NCI-H146 (cell line): ENCODE results near the gene GALNT9.

Experiments
- DNase-seq: peaks from one replicate; lab custom pipeline; 2025; lab: John Stamatoyannopoulos, UW

Gene GALNT9

GRCh38 chr12:132211326-132211725 is 118.1 kb downstream of the GALNT9 start:
- DNase-seq = no peak

GRCh38 chr12:132210223-132211055 is 119.0 kb downstream of the GALNT9 start:
- no peak for DNase-seq

DNA sequence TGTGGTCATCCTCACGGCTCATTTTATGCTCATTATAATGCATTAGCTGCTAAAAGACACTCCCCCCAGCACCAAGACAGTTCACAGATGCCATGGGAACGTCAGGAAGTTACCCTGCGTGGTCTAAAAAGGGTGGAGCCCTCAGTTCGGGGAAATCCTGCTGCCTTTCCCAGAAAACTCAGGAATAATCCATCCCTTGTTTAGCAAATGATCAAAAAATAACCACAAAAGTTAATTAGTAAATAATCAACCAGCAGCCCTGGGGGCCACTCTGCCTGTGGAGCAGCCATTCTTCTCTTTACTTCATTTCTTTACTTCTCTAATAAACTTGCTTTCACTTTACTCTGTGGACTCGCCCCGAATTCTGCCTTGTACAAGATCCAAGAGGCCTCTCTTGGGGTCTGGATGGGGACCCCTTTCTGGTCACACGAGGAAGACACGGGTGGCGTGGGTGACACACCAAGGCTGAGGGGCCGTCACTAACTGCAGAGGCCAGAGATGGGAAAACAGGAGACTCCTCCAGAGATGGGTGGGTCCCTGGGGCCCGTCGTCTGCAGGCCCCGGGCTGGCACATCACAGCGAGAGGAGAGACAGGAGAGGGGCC is 119.7 kb downstream of the GALNT9 start:
- no peak for DNase-seq

GRCh38 chr12:132208153-132208823 is 121.1 kb downstream of the GALNT9 start:
- no peak for DNase-seq

DNA sequence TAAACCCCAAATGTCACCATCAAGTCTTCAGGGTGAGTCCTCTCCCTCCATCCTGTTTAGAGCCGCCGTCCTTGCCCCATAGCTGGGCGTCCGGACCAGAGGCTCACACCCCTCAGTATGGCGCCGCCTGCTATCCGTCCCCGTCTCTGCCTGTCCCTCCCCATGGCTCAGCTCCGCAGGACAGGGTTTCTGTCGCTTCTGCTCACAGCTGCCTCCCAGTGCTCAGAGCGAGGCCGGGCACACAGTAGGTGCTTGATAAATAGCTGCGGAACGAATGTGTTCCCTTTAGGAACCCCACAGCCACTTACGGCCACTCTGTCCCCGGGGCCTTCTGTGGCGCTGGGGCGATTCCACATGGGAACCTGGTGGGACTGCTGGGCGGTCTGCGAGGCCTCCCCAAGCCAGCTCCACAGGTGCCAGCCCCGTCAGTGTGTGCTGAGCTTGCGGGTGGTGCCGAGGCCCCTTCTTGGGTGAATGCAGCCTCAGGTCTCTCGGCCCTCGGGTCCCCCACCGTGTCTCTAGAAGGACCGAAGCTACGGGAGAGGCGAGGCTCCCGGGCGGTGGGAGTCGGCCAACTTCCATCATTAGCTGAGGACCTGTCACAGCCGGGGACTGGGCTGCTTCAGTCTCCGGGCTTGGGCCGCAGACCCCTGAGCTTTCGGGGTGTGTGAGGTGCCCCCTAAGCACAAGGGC is 122.2 kb downstream of the GALNT9 start:
- no peak for DNase-seq

GRCh38 chr12:132206046-132206434 is 123.3 kb downstream of the GALNT9 start:
- no peak for DNase-seq

DNA sequence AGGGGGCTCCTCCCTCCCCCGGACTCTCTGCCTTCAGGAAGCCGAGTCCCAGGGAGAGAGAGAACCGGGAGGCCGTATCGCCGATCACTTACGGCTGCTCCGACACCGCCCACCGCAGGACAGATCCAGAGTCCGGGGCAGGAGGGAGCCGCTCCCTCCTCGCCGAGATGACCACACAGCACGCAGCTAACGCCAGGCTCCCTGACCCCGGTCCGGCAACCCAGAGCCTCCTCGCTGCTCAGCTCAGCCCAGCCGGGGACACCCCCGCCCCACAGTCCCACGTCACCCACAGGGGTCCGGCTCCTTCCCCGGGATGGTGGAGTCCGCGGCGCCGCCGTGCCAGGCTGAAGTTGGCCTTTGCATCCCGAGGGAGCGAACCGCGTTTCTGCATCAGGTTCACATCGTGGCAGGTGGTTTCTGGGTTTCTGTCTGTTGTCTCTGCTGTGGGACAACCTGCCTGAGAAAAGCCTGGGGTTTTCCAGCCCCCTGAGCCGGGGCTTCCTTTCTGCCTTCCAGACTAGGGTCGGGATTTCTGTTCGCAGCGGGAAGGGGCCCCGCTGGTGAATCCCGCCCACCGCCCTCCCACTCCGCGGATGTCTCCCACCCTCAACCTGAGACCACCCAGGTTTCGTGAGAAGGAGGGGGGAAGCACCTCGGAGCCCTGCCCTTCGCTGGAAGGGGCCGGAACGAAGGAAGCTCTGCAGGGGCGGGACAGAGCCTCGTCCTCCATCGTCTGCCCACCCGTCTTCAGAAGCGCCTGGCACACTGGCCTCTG is 123.9 kb downstream of the GALNT9 start:
- no peak for DNase-seq

DNA sequence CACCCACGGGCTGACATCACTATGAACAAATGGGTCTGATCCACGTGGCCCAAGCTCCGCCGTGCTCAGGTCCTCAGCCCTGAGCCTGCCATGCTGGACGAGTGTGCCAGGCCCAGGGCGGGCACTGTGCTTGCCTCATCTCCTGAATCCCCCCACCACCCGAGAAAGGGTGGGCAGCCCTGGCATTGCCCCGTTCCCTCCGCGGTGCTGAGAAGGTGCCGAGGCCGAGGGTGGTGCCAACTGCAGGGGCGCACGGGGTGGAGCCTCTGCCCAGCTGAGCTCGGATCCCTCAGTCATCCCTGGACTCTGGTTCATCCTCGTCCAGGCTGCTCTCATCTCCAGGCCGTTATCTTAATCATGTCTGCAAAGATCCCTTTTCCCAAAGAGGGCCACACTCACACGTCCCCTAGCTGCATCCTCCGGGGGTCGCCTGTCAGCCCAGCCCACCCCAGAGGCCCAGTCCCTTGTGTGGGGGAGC is 124.6 kb downstream of the GALNT9 start:
- DNase-seq = no peak

DNA sequence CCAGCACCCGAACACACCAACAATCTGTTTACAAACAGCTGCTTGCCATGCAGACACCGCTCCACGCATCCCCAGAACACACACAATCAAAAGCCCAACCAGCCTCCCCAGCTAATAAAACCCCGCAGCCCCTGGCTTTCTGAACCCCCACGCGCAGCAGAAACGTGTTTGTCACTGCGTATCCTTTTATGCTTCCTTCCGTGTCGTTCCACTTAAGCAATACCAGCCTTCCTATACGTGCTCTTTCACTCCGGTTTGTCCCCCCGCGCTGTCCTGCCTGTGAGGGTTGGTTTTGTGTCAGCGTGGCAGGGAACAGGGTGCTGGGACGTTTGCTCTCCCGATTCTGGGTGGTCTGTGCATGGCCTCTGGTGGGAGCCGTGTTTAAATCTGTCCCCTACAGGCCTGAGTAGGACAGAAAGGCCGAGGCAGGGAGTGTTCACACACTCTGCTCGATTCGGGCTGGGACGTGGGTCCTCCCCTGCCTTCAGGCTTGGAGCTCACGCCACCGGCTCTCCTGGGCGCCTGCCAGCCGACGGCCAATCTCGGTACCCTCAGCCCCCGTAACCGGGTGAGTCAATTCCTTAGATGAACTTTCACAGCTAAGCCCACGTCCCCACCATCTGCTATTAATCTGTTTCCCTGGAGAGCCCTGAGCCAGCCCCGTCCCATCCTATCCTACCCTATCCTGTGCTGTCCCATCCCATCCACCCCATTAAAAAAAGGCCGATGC is 125.2 kb downstream of the GALNT9 start:
- DNase-seq = no peak

- no peak for DNase-seq
Measured at GRCh38 chr12:132202929-132203721, 126.3 kb downstream of the GALNT9 start.

- DNase-seq = no peak
Measured at GRCh38 chr12:132201391-132202120, 127.8 kb downstream of the GALNT9 start.

- no peak for DNase-seq
Measured at GRCh38 chr12:132200800-132201199, 128.6 kb downstream of the GALNT9 start.

- no peak for DNase-seq
Measured at GRCh38 chr12:132199526-132200319, 129.7 kb downstream of the GALNT9 start.

DNA sequence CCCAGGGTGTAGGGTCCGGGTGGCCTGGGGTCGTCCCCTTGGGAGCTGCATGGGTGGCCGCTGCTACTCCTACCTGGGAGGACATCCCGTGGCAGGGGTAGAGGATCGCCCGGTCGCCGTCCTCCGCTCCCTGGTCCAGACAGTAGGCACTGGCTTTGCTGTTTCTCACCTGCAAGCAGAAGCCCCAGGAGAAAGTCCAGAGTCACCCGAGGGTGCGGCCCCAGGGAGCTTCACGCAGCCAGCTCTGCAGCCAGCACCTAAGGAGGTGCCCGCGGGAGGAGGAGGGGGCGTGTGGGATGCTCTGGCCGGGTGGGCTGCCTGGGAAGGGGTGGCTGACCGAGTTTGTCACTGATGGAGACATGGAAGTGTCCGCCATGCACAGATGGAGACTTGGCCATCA is 130.3 kb downstream of the GALNT9 start:
- DNase-seq = no peak

DNA sequence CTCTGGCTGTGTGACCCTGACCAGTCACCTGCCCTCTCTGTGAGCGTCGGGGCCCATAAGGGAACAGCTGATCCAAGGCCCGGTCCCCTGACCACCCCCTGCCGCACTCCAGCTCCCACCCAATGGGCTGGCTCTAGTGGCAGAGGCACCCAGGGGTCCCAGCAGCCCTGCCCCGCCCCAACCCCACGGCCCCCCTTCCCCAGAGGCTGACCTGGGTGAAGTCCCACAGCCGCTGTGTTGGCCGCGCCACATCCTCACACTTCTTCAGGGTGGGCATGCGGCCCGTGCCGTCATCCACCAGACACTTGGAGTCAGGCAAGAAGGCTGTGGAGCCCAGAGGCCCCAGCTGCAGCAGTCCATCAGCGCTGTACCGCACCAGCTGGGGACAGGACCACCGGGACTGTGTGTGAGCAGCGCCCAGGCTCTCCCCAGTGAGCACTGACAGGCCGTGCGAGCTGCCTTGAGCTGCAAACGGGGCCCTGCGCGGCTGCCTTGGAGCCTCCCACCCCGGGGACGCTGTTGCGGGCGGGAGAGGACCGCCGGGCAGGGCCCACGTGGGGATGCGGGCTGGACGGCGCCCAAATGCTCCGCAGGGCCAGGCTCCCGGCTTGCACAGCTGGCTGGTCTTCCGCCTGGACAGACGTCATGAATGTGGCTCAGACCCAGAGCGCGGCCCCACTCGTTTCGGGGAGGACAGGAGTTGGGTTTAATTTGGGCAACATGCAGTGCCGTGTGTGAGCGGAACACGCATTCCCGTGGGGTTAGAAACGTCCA is 131.6 kb downstream of the GALNT9 start:
- DNase-seq = no peak

- no peak for DNase-seq
Measured at GRCh38 chr12:132196873-132197390, 132.5 kb downstream of the GALNT9 start.
